22Rv1 (cell line): ENCODE data around the gene C4A.
"Not testable (repeated sequence)": the region's sequence is repeated elsewhere in the genome, so short reads cannot be mapped to it uniquely, and the experiment has no call there.

Experiments used
- ZFX ChIP-seq: fragments of 450-650 bp; IDR thresholded peaks from 2 replicates; pipeline ENCODE4 v1.6.1; 2017; ENCODE audit warnings: antibody characterized with exemption, borderline replicate concordance
- TF ChIP-seq, protein P1 (sequence below): fragments of 450-650 bp; IDR thresholded peaks from 2 replicates; pipeline ENCODE4 v1.5.1; 2017; ENCODE audit warnings: mild to moderate bottlenecking

DNA sequence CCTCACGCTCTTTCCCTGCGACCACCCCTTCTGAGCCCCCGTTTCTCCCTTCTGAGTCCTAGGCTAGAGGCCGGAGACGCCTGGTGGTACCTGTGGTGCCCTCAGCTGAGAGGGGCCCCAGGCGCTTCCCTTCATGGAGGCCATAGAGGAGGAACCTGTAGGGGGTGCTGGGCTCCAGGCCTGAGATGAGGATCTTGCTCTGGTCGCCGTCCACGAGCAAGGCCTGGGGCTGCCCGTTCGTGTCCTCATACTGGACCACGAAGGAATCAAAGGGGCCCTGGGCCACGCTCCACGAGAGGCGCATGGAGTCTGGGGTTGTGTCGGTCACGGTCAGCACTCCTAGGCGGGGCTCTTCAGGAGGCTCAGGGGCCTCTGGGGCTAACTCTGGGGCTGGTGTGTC is 63.1 kb downstream of the C4A start:
- TF ChIP-seq, protein P1, sequence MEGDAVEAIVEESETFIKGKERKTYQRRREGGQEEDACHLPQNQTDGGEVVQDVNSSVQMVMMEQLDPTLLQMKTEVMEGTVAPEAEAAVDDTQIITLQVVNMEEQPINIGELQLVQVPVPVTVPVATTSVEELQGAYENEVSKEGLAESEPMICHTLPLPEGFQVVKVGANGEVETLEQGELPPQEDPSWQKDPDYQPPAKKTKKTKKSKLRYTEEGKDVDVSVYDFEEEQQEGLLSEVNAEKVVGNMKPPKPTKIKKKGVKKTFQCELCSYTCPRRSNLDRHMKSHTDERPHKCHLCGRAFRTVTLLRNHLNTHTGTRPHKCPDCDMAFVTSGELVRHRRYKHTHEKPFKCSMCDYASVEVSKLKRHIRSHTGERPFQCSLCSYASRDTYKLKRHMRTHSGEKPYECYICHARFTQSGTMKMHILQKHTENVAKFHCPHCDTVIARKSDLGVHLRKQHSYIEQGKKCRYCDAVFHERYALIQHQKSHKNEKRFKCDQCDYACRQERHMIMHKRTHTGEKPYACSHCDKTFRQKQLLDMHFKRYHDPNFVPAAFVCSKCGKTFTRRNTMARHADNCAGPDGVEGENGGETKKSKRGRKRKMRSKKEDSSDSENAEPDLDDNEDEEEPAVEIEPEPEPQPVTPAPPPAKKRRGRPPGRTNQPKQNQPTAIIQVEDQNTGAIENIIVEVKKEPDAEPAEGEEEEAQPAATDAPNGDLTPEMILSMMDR = not testable (repeated sequence)
- not testable (repeated sequence) for TF ChIP-seq ZFX
